Raji (cell line): ENCODE results near the gene CCDC7.

Experiments used
- POLR2A ChIP-seq: IDR thresholded peaks from 2 replicates; pipeline ENCODE4 v1.6.1; 2011; ENCODE audit warnings: low read depth, low read length, control low read depth; ENCODE audit not compliant: insufficient read depth

CCDC7 gene

GRCh38 chr10:32445740-32446535 lies at the start of gene CCDC7:
Gene CCDC7 (plus strand): TSS chr10:32446140. CDS start chr10:32451643, 5,503 bp downstream.
- TF ChIP-seq POLR2A = peak; percentile 90

GRCh38 chr10:32400961-32401360 lies 45.0 kb upstream of the CCDC7 start:
- TF ChIP-seq POLR2A = no peak

- TF ChIP-seq POLR2A = no peak
Observed at GRCh38 chr10:32402499-32402898, 43.4 kb upstream of the CCDC7 start.

GRCh38 chr10:32403091-32403490 lies 42.8 kb upstream of the CCDC7 start:
- TF ChIP-seq POLR2A = no peak

GRCh38 chr10:32408690-32409089 lies 37.2 kb upstream of the CCDC7 start:
- no peak for TF ChIP-seq POLR2A

- no peak for TF ChIP-seq POLR2A
Observed at GRCh38 chr10:32409741-32410140, 36.2 kb upstream of the CCDC7 start.

GRCh38 chr10:32410569-32410968 lies 35.4 kb upstream of the CCDC7 start:
- no peak for TF ChIP-seq POLR2A

GRCh38 chr10:32411797-32412498 lies 34.0 kb upstream of the CCDC7 start:
- TF ChIP-seq POLR2A = no peak

DNA sequence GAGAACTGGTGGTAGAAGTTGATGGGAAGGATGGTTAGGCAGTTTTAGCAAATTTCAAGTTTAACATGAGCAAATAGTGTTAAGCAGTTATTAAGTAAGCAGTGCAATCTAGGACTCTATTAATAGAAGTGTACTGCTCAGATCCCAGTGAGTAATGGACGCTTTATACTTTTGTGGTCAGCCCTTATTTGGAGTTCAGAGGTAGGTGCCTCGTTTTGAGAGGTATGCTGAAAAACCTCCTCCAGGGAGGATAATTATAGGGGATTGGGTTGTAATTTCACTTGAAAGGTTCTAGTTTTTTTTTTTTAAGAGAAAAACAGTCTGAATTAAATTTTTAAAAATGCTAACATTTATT lies 33.5 kb upstream of the CCDC7 start:
- TF ChIP-seq POLR2A = no peak

DNA sequence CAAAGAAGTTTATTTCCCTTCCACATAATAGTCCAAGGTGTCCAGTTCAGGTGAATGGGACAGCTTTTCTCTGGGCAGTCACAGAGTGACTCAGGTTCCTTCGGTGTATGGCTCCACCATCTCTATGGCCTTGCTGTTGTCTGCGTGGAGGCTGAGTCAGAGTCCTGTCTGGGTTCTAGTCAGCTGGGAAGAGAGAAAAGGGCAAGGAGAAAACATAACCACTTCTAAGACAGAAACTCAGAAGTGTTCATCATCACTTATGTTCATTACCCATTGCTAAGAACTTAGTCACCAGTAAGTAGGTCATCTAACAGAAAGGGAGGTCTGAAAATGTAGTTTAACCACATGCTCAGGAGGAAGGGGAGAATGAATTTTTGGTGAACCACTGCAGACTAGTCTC lies 32.4 kb upstream of the CCDC7 start:
- TF ChIP-seq POLR2A = no peak

DNA sequence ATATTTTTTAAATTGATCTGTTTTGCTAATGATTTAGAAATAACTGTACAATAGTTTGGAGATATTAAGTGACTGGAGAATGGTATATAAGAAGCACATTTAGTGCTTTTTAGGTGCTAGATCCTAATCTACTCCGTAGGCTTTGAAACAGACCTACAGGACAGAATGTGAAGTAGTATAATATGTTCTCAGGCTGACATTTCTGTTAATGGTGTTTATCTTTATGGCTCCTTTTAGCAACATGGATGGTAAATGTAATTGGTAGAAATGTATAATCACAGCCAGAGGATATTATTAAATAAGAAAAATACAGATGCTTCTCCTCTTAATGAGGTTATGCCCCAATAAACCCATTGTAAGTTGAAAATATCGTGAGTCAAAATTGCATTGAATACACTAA lies 30.6 kb upstream of the CCDC7 start:
- no peak for TF ChIP-seq POLR2A

DNA sequence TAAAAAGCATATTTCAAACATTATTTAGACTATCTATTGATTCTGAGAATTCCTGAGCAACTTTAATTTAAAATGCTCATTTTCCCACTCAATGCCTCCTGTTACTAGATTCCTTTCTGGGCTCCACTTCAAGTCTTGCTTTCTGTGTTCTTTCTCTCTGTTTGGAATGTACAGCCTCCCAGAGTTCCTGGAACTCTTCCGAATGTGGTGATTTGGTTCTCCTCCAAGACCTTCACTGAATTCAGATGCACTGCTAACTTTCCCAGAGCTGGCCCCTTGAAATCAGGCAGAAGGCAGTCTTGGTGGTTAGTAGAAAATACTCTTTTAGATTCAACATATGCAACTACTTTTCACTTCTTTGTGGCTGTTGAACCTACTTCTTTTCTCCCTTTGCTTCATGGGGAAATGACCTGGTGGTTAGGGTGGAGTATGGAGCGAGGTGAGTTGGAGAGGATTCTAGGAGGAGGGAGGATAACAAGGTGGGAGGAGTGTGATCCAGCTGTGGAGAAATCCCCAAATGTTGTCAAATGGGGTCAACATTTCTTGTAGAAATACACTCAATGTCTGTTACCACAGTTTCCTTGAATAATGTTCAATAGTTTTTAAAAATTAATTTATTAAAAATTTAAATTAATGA lies 27.9 kb upstream of the CCDC7 start:
- no peak for TF ChIP-seq POLR2A

GRCh38 chr10:32418572-32418971 lies 27.4 kb upstream of the CCDC7 start:
- TF ChIP-seq POLR2A = no peak

GRCh38 chr10:32419615-32420014 lies 26.3 kb upstream of the CCDC7 start:
- no peak for TF ChIP-seq POLR2A

DNA sequence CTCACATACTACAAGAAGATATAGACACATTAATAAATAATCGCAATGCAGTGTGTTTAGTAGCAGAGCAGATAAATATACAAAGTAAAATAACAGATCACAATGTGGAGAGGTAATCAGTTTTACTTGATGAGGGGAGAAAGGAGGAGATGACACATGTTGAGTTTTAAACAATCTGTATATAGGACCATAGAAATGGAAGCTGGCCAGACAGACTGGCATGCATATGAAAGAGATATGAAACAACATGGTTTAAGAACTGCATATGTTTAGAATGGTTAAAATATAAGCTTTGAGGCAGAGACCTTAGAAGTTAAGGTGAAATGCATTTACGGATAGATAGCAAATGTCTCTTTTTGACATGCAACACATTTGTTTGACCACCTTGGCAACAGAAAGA lies 19.8 kb upstream of the CCDC7 start:
- no peak for TF ChIP-seq POLR2A

DNA sequence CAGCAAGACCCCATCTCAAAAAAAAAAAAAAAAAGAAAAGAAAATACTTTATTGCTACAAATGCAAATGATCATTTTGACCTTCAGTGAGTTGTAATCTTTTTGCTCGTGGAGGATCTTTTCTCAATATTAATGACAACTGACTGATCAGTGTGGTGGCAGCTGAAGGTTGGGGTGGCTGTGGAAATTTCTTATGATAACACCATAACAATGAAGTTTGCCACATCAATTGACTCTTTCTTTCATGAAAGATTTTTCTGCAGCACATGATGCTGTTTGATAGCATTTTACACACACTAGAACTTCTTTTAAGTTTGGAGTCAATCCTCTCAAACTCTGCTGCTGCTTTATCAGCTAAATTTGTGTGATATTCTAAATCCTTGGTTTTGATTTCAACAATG lies 12.4 kb upstream of the CCDC7 start:
- no peak for TF ChIP-seq POLR2A
